ENCODE results near the gene GJD2.

Gene GJD2

GRCh38 chr15:34729056-34729455 is 25.7 kb downstream of the GJD2 start:
- H3K27me3 ChIP-seq (replicated peaks in 2 of 5; ENCODE audit: control insufficient read depth in 4 of 5, insufficient read depth in 5 of 5, low read length in 4 of 5), result peaks cover 0 to 6% (median 5%) of the 10 kb centered on the region in 5 experiments
- no peaks in the 10 kb centered on the region for H3K36me3 ChIP-seq (ENCODE audit: control insufficient read depth in 4 of 4, insufficient read depth in 4 of 4, low read length in 3 of 4)
- H3K9me3 ChIP-seq (ENCODE audit: control extremely low read depth in 1 of 5, control insufficient read depth in 4 of 5, insufficient read depth in 2 of 5, low read depth in 1 of 5, low read length in 4 of 5), result peaks cover 0 to 4% (median 0%) of the 10 kb centered on the region in 5 experiments
- ChIA-PET POLR2A (no interaction called here), CTCF (no interaction called here)
- no peak overlapping the region for H3K4me3 ChIP-seq (ENCODE audit: control insufficient read depth in 1 of 7, extremely low read depth in 1 of 7, insufficient read depth in 4 of 7, low read depth in 2 of 7, low read length in 6 of 7)
- H3K27ac ChIP-seq (ENCODE audit: insufficient read depth in 1 of 2, low read depth in 1 of 2, low read length in 2 of 2, poor library complexity in 1 of 2, severe bottlenecking in 2 of 2), result no peak overlapping the region
- no peaks in the 10 kb centered on the region for H3K4me1 ChIP-seq (ENCODE audit: control extremely low read depth in 1 of 4, control insufficient read depth in 4 of 4, insufficient read depth in 4 of 4, low read length in 3 of 4)
- WGBS (ENCODE audit: insufficient coverage), result 86% methylated on average over 1 of the region's 2 CpGs
- no peak for DNase-seq

GRCh38 chr15:34726406-34727100 is 28.2 kb downstream of the GJD2 start:
- Histone ChIP-seq H3K9me3 (ENCODE audit: control extremely low read depth in 1 of 5, control insufficient read depth in 4 of 5, insufficient read depth in 2 of 5, low read depth in 1 of 5, low read length in 4 of 5) (peaks cover 0 to 4% (median 0%) of the 10 kb centered on the region in 5 experiments), H3K27ac (ENCODE audit: insufficient read depth in 1 of 2, low read depth in 1 of 2, low read length in 2 of 2, poor library complexity in 1 of 2, severe bottlenecking in 2 of 2) (no peak overlapping the region), H3K27me3 (replicated peaks in 2 of 5; ENCODE audit: control insufficient read depth in 4 of 5, insufficient read depth in 5 of 5, low read length in 4 of 5) (peaks cover 3 to 26% (median 8%) of the 10 kb centered on the region in 5 experiments), H3K36me3 (ENCODE audit: control insufficient read depth in 4 of 4, insufficient read depth in 4 of 4, low read length in 3 of 4) (no peaks in the 10 kb centered on the region), H3K4me1 (ENCODE audit: control extremely low read depth in 1 of 4, control insufficient read depth in 4 of 4, insufficient read depth in 4 of 4, low read length in 3 of 4) (peaks cover 0 to 5% (median 0%) of the 10 kb centered on the region in 4 experiments), H3K4me3 (ENCODE audit: control insufficient read depth in 1 of 7, extremely low read depth in 1 of 7, insufficient read depth in 4 of 7, low read depth in 2 of 7, low read length in 6 of 7) (no peak overlapping the region)
- DNase-seq, result no peak
- CTCF ChIA-PET, result no interaction called here
- WGBS (ENCODE audit: insufficient coverage), result 100% methylated on average over 2 of the region's 2 CpGs
- POLR2A ChIA-PET, result no interaction called here

GRCh38 chr15:34725556-34725955 is 29.2 kb downstream of the GJD2 start:
- no peak for DNase-seq
- H3K4me3 ChIP-seq (ENCODE audit: control insufficient read depth in 1 of 7, extremely low read depth in 1 of 7, insufficient read depth in 4 of 7, low read depth in 2 of 7, low read length in 6 of 7), result no peak overlapping the region
- no peaks in the 10 kb centered on the region for H3K36me3 ChIP-seq (ENCODE audit: control insufficient read depth in 4 of 4, insufficient read depth in 4 of 4, low read length in 3 of 4)
- peaks cover 0 to 4% (median 0%) of the 10 kb centered on the region in 5 experiments for H3K9me3 ChIP-seq (ENCODE audit: control extremely low read depth in 1 of 5, control insufficient read depth in 4 of 5, insufficient read depth in 2 of 5, low read depth in 1 of 5, low read length in 4 of 5)
- 100% methylated on average over 1 of the region's 2 CpGs for WGBS (ENCODE audit: insufficient coverage)
- CTCF ChIA-PET, result no interaction called here
- H3K27ac ChIP-seq (ENCODE audit: insufficient read depth in 1 of 2, low read depth in 1 of 2, low read length in 2 of 2, poor library complexity in 1 of 2, severe bottlenecking in 2 of 2), result no peak overlapping the region
- peaks cover 3 to 34% (median 16%) of the 10 kb centered on the region in 5 experiments for H3K27me3 ChIP-seq (replicated peaks in 2 of 5; ENCODE audit: control insufficient read depth in 4 of 5, insufficient read depth in 5 of 5, low read length in 4 of 5)
- peaks cover 0 to 5% (median 0%) of the 10 kb centered on the region in 4 experiments for H3K4me1 ChIP-seq (ENCODE audit: control extremely low read depth in 1 of 4, control insufficient read depth in 4 of 4, insufficient read depth in 4 of 4, low read length in 3 of 4)
- POLR2A ChIA-PET, result no interaction called here

GRCh38 chr15:34724481-34724880 is 30.3 kb downstream of the GJD2 start:
- ChIA-PET CTCF (no interaction called here), POLR2A (no interaction called here)
- H3K27ac ChIP-seq (ENCODE audit: insufficient read depth in 1 of 2, low read depth in 1 of 2, low read length in 2 of 2, poor library complexity in 1 of 2, severe bottlenecking in 2 of 2), result no peak overlapping the region
- peaks cover 0 to 5% (median 0%) of the 10 kb centered on the region in 4 experiments for H3K4me1 ChIP-seq (ENCODE audit: control extremely low read depth in 1 of 4, control insufficient read depth in 4 of 4, insufficient read depth in 4 of 4, low read length in 3 of 4)
- no peak overlapping the region for H3K4me3 ChIP-seq (ENCODE audit: control insufficient read depth in 1 of 7, extremely low read depth in 1 of 7, insufficient read depth in 4 of 7, low read depth in 2 of 7, low read length in 6 of 7)
- peaks cover 0 to 6% (median 0%) of the 10 kb centered on the region in 5 experiments for H3K9me3 ChIP-seq (ENCODE audit: control extremely low read depth in 1 of 5, control insufficient read depth in 4 of 5, insufficient read depth in 2 of 5, low read depth in 1 of 5, low read length in 4 of 5)
- 100% methylated on average over 1 of the region's 1 CpG for WGBS (ENCODE audit: insufficient coverage)
- peaks cover 5 to 44% (median 24%) of the 10 kb centered on the region in 5 experiments for H3K27me3 ChIP-seq (replicated peaks in 2 of 5; ENCODE audit: control insufficient read depth in 4 of 5, insufficient read depth in 5 of 5, low read length in 4 of 5)
- no peaks in the 10 kb centered on the region for H3K36me3 ChIP-seq (ENCODE audit: control insufficient read depth in 4 of 4, insufficient read depth in 4 of 4, low read length in 3 of 4)
- no peak for DNase-seq

GRCh38 chr15:34722439-34722836 is 32.4 kb downstream of the GJD2 start:
- Histone ChIP-seq H3K4me3 (ENCODE audit: control insufficient read depth in 1 of 7, extremely low read depth in 1 of 7, insufficient read depth in 4 of 7, low read depth in 2 of 7, low read length in 6 of 7) (no peak overlapping the region), H3K36me3 (ENCODE audit: control insufficient read depth in 4 of 4, insufficient read depth in 4 of 4, low read length in 3 of 4) (no peaks in the 10 kb centered on the region), H3K4me1 (ENCODE audit: control extremely low read depth in 1 of 4, control insufficient read depth in 4 of 4, insufficient read depth in 4 of 4, low read length in 3 of 4) (peaks cover 0 to 5% (median 0%) of the 10 kb centered on the region in 4 experiments), H3K27ac (ENCODE audit: insufficient read depth in 1 of 2, low read depth in 1 of 2, low read length in 2 of 2, poor library complexity in 1 of 2, severe bottlenecking in 2 of 2) (no peak overlapping the region), H3K9me3 (ENCODE audit: control extremely low read depth in 1 of 5, control insufficient read depth in 4 of 5, insufficient read depth in 2 of 5, low read depth in 1 of 5, low read length in 4 of 5) (peaks cover 0 to 6% (median 0%) of the 10 kb centered on the region in 5 experiments), H3K27me3 (replicated peaks in 2 of 5; ENCODE audit: control insufficient read depth in 4 of 5, insufficient read depth in 5 of 5, low read length in 4 of 5) (peaks cover 9 to 44% (median 30%) of the 10 kb centered on the region in 5 experiments)
- 80% methylated on average over 4 of the region's 4 CpGs for WGBS (ENCODE audit: insufficient coverage)
- no peak for DNase-seq
- CTCF ChIA-PET, result interaction anchor here (1.1 kb wide), 1 partner anchor 39 kb away, joined by 3 read pairs; no protein-coding TSS in a partner anchor
- POLR2A ChIA-PET, result no interaction called here

- ChIA-PET CTCF (no interaction called here), POLR2A (no interaction called here)
- Histone ChIP-seq H3K27ac (ENCODE audit: insufficient read depth in 1 of 2, low read depth in 1 of 2, low read length in 2 of 2, poor library complexity in 1 of 2, severe bottlenecking in 2 of 2) (no peak overlapping the region), H3K36me3 (ENCODE audit: control insufficient read depth in 4 of 4, insufficient read depth in 4 of 4, low read length in 3 of 4) (no peaks in the 10 kb centered on the region), H3K27me3 (replicated peaks in 2 of 5; ENCODE audit: control insufficient read depth in 4 of 5, insufficient read depth in 5 of 5, low read length in 4 of 5) (peaks cover 9 to 44% (median 33%) of the 10 kb centered on the region in 5 experiments), H3K4me3 (ENCODE audit: control insufficient read depth in 1 of 7, extremely low read depth in 1 of 7, insufficient read depth in 4 of 7, low read depth in 2 of 7, low read length in 6 of 7) (peak overlapping the region in 3 of 7 experiments; percentile 19 to 48 (median 38)), H3K4me1 (ENCODE audit: control extremely low read depth in 1 of 4, control insufficient read depth in 4 of 4, insufficient read depth in 4 of 4, low read length in 3 of 4) (peaks cover 0 to 5% (median 0%) of the 10 kb centered on the region in 4 experiments), H3K9me3 (ENCODE audit: control extremely low read depth in 1 of 5, control insufficient read depth in 4 of 5, insufficient read depth in 2 of 5, low read depth in 1 of 5, low read length in 4 of 5) (peaks cover 0 to 3% (median 0%) of the 10 kb centered on the region in 5 experiments)
- peak in 2 of 3 donors; percentile 23 to 44 for DNase-seq
- WGBS (ENCODE audit: insufficient coverage), result 11% methylated on average over 20 of the region's 30 CpGs
Observed at GRCh38 chr15:34721802-34722438, 32.9 kb downstream of the GJD2 start.
